AG04450 (cell line): ENCODE measurements around the gene ZNF223. TPM values are rescaled to one million over a fixed set of nuclear protein-coding genes. Genes with fewer than 3 reads are reported as not detected.
A peak's percentile ranks its signal among the peaks of the same experiment; 100 is the strongest.

Source experiments
- CTCF ChIA-PET: fragments of 300-600, 350-600 bp; formaldehyde crosslinking; extraction: SDS; loops from one replicate; lab custom pipeline; 2022; ENCODE audit warnings: antibody characterized with exemption, inconsistent platforms; lab: Charles Lee
- POLR2A ChIA-PET: fragments of 350-600 bp; formaldehyde crosslinking; extraction: SDS; loops from one replicate; lab custom pipeline; 2021; ENCODE audit warnings: antibody characterized with exemption, inconsistent platforms; lab: Yijun Ruan, JAX
- DNase-seq: peaks from one replicate; pipeline ENCODE4 v3.0.0-alpha.2; 2011; ENCODE audit warnings: low read depth, low spot score
- H3K27ac ChIP-seq: one replicate; pipeline ENCODE4 v1.5.1; 2012; ENCODE audit warnings: low read depth, low read length, control low read depth
- H3K27me3 ChIP-seq: one replicate; pipeline ENCODE4 v1.6.0; 2012; ENCODE audit warnings: low read length; ENCODE audit not compliant: control insufficient read depth, insufficient read depth
- H3K4me3 ChIP-seq: 2 replicates; pipeline ENCODE4 v1.5.1; 2011; ENCODE audit warnings: mild to moderate bottlenecking, low read depth, low read length, control low read depth
- H3K9me3 ChIP-seq: 2 replicates; pipeline ENCODE4 v1.5.1; 2012; ENCODE audit warnings: low read length; ENCODE audit not compliant: control insufficient read depth, insufficient read depth
- polyA plus RNA-seq: library from polyadenylated mRNA; depleted of rRNA; stranded (reverse); fragments of >200 nt; gene quantifications from 2 replicates; pipeline ENCODE4 v1.2.3, GENCODE V29; 2011
- TF ChIP-seq, protein P1 (sequence below): IDR thresholded peaks from 2 replicates; pipeline ENCODE4 v1.5.1; 2011; ENCODE audit warnings: low read depth, low read length, control low read depth, inconsistent platforms

The ZNF223 gene
- polyA plus RNA-seq, 1 experiment = 4.2 TPM

DNA sequence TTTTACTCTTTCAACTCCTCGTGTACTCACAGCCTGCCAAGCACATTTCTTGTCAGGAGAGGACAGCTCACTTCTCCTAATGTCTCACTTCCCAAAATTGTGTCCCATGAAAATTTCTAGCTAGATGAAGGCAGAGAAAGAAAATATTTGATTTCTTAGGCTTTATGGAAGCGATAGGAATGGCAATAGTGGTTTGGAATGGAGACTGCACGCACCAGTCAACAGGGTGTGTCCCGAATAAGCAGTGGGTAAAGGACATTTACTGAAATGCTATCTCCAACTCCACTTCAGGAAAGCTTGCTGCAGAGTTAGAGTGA lies 27.0 kb upstream of the ZNF223 start:
- no peak overlapping the region for H3K27ac ChIP-seq
- CTCF ChIA-PET = no interaction called here
- no peaks in the 10 kb centered on the region for H3K9me3 ChIP-seq
- TF ChIP-seq, protein P1, sequence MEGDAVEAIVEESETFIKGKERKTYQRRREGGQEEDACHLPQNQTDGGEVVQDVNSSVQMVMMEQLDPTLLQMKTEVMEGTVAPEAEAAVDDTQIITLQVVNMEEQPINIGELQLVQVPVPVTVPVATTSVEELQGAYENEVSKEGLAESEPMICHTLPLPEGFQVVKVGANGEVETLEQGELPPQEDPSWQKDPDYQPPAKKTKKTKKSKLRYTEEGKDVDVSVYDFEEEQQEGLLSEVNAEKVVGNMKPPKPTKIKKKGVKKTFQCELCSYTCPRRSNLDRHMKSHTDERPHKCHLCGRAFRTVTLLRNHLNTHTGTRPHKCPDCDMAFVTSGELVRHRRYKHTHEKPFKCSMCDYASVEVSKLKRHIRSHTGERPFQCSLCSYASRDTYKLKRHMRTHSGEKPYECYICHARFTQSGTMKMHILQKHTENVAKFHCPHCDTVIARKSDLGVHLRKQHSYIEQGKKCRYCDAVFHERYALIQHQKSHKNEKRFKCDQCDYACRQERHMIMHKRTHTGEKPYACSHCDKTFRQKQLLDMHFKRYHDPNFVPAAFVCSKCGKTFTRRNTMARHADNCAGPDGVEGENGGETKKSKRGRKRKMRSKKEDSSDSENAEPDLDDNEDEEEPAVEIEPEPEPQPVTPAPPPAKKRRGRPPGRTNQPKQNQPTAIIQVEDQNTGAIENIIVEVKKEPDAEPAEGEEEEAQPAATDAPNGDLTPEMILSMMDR = no peak
- POLR2A ChIA-PET = interaction anchor here (0.6 kb wide), 1 partner anchor 70 kb away, joined by 3 read pairs; no protein-coding TSS in a partner anchor
- H3K4me3 ChIP-seq = peak overlapping the region; percentile 86
- H3K27me3 ChIP-seq = peaks cover 2% of the 10 kb centered on the region
- DNase-seq = no peak

DNA sequence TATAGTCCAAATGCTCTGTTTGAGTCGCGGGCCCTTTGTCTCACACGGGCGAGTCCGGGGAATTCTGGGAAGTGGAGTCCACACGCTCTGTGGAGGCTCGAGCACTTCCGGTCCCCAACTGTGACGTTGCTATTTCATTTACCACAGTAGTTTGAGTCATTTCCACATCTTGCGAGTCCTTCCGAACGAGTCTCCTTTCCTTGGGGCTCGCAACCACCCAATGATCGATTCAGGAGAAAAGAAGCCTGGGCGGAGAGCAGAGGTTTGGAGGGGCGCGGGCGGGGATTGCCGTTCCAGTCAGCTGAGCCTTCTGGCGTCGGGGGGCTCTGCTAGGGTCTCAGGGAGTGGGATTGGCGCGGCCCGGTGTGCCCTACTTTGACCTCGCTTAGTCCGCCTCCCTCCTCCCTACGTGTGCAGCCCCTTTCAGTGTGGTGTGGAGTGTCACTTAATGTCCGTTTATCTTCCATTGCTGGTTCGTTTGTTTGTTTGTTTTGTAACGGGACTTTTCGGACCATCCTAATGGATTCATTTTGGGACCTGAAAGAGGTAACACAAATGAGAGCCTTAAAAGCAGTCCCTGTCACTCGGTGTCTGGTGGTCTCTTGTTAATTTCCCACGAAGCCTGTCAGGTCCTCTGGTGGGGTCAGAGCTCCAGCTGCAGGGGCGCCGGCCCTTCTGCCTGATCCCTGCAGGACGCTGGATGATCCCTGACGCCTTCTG lies 26.5 kb upstream of the ZNF223 start, which contains the start of gene ZNF222:
TSS of gene ZNF222 (plus strand) at position 163 of the 720 bp plus-strand sequence. CDS start at position 221, 58 bp downstream.
- peaks cover 2% of the 10 kb centered on the region for H3K27me3 ChIP-seq
- peak within 1 kb of the TSS; percentile 86 for H3K4me3 ChIP-seq
- H3K27ac ChIP-seq = peak within 1 kb of the TSS; percentile 68
- H3K9me3 ChIP-seq = no peaks in the 10 kb centered on the region
- TF ChIP-seq, protein P1 = no peak
- DNase-seq = peak; percentile 70
- ChIA-PET POLR2A (interaction anchor here (0.6 to 0.7 kb wide), 2 partner anchors 48 to 70 kb away, joined by 3 read pairs; no protein-coding TSS in a partner anchor), CTCF (interaction anchor here (0.7 kb wide), 1 partner anchor 517 kb away, joined by 3 read pairs; no protein-coding TSS in a partner anchor)

DNA sequence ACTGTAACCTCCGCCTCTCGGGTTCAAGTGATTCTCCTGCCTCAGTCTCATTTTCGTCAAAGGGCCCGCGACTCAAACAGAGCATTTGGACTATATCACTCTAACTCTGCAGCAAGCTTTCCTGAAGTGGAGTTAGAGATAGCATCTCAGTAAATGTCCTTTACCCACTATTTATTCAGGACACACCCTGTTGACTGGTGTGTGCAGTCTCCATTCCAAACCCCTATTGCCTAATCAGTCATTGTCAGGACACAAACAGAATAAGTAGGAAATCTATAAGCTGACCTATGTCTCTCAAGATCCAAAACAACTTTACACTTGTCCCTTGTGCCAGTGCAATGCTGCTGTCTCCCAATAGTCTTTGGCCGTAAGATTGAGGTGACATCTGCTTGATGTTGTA lies 25.2 kb upstream of the ZNF223 start:
- TF ChIP-seq, protein P1 = no peak
- DNase-seq = no peak
- no peak overlapping the region for H3K4me3 ChIP-seq
- peaks cover 7% of the 10 kb centered on the region for H3K9me3 ChIP-seq
- CTCF ChIA-PET = no interaction called here
- POLR2A ChIA-PET = no interaction called here
- no peak overlapping the region for H3K27ac ChIP-seq
- peaks cover 2% of the 10 kb centered on the region for H3K27me3 ChIP-seq

DNA sequence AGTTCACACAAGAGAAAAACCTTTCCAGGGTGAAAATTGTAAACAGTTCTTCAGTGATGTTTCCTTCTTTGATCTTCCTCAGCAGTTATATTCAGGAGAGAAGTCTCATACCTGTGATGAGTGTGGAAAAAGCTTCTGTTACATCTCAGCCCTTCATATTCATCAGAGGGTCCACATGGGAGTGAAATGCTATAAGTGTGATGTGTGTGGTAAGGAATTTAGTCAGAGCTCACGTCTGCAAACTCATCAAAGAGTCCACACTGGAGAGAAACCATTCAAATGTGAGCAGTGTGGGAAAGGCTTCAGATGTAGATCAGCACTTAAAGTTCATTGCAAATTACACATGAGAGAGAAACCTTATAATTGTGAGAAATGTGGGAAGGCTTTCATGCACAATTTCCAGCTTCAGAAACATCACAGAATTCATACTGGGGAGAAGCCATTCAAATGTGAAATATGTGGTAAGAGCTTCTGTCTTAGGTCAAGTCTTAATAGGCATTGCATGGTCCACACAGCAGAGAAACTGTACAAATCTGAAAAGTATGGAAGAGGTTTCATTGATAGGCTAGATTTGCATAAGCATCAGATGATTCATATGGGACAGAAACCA lies 19.7 kb upstream of the ZNF223 start:
- peaks cover 33% of the 10 kb centered on the region for H3K9me3 ChIP-seq
- H3K27me3 ChIP-seq = no peaks in the 10 kb centered on the region
- H3K4me3 ChIP-seq = no peak overlapping the region
- CTCF ChIA-PET = no interaction called here
- TF ChIP-seq, protein P1 = no peak
- no peak overlapping the region for H3K27ac ChIP-seq
- POLR2A ChIA-PET = no interaction called here
- DNase-seq = no peak

DNA sequence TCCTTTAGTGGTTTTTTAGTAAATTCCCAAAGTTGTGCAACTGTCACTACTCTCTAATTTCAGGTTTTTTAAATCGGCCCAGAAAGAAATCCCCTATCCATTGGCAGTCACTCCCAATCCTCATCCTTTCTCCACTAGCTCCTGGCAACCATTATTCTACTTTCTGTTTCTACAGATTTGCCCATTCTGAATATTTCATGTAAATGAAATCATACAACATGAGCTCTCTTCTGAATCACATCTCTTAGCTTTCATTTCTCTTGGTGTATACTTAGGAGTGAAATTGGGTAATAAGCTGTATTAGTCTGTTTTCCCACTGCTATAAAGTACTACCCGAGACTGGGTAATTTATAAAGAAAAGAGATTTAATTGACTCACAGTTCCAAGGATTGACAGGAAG lies 9.7 kb upstream of the ZNF223 start:
- Histone ChIP-seq H3K9me3 (no peaks in the 10 kb centered on the region), H3K27ac (no peak overlapping the region), H3K27me3 (no peaks in the 10 kb centered on the region), H3K4me3 (no peak overlapping the region)
- POLR2A ChIA-PET = no interaction called here
- TF ChIP-seq, protein P1 = no peak
- CTCF ChIA-PET = no interaction called here
- no peak for DNase-seq
